SKM-1 treated with dmso at 0.1 percent for 144 hours (cell line): Measurements from ENCODE around the gene PPHLN1.
"Not testable (repeated sequence)": the region's sequence is repeated elsewhere in the genome, so short reads cannot be mapped to it uniquely, and the experiment has no call there.

Experiments
- DNase-seq: peaks from one replicate; lab custom pipeline; 2025; ENCODE audit not compliant: unreplicated experiment; lab: John Stamatoyannopoulos, UW

Gene PPHLN1

GRCh38 chr12:42320796-42321195 is 5.2 kb upstream of the PPHLN1 start:
- DNase-seq, result no peak

- DNase-seq, result no peak
These were observed 3.4 kb upstream of the PPHLN1 start for GRCh38 chr12:42322567-42322966.

GRCh38 chr12:42323856-42324255 is 2.1 kb upstream of the PPHLN1 start:
- DNase-seq, result no peak

DNA sequence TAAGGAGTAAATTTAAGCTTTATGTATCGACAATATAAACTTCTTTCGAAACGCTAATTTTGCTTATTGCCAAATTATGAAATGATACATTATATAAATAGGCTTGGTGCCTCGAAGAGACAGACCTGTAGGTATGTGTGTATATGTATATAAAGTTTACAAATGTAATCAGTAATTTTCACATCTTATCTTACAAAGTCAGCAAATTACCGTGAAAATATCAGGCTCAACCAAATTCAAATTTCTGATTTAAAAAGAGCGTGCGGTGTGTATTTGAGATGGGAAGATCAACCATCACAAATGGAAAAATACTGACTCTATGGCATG is 678 bp upstream of the PPHLN1 start:
- no peak for DNase-seq

GRCh38 chr12:42326541-42327226 is 717 bp downstream of the PPHLN1 start:
- no peak for DNase-seq

DNA sequence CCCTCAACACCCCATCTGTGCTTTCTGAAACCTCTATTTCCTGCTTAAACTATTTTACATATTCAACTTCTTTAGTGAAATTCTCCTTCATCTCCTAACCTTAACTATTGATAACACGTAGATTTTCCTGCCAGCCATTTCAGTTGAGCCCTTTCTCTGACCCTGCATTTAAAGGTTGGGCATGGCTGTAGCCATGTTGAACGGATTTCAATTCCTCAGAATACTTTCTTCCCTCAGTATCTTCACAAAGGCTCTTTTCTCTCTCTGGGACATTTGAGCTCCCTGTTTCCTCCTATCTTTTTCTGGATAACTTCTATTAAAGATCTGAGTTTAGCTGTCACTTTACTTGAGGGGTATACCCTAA is 1.2 kb downstream of the PPHLN1 start:
- DNase-seq, result no peak

DNA sequence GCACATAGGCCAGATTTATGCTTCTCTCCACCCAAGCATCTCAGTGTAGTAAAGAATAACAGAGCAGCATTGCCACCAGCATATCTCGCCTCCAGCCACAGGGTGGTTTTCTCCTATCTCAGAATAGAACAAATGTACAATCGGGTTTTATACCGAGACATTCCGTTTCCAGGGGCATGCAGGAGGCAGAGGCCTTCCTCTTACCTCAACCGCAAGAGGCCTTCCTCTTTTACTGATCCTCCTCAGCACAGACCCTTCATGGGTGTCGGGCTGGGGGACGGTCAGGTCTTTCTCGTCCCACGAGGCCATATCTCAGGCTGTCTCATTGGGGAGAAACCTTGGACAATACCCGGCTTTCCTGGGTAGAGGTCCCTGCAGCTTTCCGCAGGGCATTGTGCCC is 4.1 kb downstream of the PPHLN1 start:
- DNase-seq, result peak; percentile 1

GRCh38 chr12:42332301-42333285 is 6.6 kb downstream of the PPHLN1 start:
- peak; percentile 23 for DNase-seq

- DNase-seq, result no peak
These were observed 10.3 kb downstream of the PPHLN1 start for GRCh38 chr12:42336286-42336685.

DNA sequence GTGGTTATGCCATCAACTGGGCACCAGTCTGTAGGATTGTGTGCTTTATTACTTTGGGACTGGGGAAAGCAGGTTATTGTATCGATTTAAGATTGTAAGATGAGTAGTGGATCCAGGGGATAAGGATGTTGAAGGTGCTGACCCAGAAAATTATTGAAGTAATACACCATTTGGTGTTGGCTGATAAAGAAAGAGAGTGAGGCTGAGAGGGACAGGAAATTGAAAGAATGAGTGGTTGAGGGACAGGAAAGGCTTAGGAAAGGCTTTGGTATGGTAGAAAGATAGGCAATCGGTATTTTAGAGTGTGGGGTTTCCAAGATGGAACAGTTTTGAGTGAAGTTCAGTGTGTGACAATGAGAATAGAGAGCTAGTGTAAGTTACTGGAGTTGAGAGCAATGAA is 12.3 kb downstream of the PPHLN1 start:
- DNase-seq, result no peak

- DNase-seq, result no peak
These were observed 16.1 kb downstream of the PPHLN1 start for GRCh38 chr12:42342028-42342427.

DNA sequence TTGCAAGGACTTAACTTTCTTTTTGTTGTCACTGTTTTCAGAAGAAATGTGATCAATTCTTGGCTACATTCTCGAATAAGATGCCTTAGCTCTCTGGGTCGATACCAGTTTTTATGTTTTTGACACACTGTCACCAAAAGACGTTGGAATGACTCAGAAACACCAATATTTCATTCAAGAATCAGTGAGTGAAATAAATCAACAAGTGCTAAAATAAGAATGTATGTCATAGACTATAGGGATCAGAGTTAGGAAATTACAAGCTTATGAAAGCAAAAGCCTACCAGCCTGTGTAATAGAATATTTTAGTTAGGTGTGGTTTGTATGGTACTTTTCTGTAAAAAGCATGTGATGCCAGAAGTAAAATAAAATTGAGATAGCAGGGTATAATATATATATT is 17.8 kb downstream of the PPHLN1 start:
- DNase-seq, result no peak

DNA sequence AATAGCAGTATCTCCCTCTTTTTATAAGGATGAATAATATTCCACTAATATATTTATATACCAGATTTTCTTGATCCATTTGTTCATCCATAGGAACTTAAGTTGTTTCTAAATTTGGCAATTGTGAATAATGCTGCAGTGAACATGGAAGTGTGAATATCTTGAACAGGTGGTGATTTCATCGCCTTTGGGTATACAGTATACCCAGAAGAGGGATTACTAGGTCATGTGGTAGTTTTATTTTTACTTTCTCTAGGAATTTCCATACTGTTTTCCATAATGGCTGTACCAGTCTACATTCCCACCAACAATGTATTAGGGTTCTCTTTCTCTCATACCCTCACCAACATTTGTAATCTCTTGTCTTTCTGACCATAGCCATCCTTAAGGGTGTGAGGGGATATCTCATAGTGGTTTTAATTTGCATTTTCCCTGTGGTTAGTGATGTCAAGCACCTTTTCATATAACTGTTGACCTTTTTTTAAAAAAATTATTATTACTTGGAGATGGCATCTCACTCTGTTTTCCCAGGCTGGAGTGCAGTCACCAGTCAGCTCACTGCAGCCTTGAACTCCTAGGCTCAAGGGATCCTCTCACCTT is 20.5 kb downstream of the PPHLN1 start:
- no peak for DNase-seq

DNA sequence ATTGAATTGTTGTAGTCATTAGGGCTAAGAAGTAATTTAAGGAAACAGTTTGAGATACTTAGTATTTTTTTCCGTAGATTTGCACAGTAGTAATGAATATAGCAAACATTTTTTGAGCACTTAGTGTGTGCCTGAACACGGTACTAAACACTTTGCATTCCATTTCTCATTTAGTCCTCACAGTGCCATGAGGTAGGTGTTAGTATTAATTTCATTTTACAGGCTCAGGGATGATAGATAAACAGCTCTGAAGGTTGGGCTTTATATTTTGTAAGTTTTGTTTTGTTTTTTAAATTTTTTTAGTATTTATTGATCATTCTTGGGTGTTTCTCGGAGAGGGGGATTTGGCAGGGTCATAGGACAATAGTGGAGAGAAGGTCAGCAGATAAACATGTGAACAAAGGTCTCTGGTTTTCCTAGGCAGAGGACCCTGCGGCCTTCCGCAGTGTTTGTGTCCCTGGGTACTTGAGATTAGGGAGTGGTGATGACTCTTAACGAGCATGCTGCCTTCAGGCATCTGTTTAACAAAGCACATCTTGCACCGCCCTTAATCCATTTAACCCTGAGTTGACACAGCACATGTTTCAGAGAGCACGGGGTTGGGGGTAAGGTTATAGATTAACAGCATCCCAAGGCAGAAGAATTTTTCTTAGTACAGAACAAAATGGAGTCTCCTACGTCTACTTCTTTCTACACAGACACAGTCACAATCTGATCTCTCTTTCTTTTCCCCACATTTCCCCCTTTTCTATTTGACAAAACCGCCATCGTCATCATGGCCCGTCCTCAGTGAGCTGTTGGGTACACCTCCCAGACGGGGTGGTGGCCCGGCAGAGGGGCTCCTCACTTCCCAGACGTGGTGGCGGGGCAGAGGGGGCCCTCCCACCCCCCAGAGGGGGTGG is 23.4 kb downstream of the PPHLN1 start:
- not testable (repeated sequence) for DNase-seq

DNA sequence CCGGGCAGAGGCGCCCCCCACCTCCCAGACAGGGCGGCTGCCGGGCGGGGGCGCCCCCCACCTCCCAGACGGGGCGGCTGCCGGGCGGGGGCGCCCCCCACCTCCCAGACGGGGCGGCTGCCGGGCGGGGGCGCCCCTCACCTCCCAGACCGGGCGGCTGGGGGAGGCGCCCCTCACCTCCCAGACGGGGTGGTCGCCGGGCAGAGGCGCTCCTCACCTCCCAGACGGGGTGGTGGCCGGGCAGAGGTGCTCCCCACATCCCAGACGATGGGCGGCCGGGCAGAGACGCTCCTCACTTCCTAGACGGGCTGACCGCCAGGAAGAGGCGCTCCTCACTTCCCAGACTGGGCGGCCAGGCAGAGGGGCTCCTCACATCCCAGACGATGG is 24.0 kb downstream of the PPHLN1 start:
- DNase-seq, result not testable (repeated sequence)

- DNase-seq, result no peak
These were observed 30.4 kb downstream of the PPHLN1 start for GRCh38 chr12:42356344-42356743.

GRCh38 chr12:42360747-42361403 is 34.9 kb downstream of the PPHLN1 start:
- no peak for DNase-seq

DNA sequence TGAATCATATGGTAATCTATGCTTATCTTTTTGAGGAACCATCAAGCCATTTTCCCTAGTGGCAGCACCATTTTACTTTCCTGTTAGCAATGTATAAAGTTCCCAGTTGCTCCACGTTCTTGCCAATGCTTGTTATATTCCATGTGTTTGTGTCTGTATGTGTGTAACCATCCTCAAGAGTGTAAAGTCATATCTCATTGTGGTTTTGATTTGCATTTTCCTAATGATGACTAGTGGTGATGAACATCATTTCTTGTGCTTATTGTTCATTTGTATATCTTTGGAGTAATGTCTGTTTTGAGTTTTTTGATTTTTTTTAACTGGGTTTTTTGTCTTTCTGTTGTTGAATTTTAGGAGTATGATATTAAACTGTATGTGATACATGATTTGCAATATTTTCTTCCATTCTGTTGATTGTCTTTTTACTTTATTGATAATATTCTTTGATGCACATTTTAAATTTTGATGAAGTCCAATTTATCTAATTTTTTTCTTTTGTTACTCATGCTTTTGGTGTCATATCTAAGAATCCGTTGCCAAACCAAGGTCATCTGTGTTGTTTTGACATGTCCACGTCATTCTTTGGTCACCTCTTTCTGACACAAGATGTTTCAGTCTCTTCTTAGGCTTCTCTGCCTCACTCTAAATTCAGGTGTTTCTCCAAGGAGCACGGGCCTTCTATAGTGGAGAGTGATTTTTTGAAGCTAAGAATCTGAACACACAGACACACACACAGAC is 36.1 kb downstream of the PPHLN1 start:
- no peak for DNase-seq

DNA sequence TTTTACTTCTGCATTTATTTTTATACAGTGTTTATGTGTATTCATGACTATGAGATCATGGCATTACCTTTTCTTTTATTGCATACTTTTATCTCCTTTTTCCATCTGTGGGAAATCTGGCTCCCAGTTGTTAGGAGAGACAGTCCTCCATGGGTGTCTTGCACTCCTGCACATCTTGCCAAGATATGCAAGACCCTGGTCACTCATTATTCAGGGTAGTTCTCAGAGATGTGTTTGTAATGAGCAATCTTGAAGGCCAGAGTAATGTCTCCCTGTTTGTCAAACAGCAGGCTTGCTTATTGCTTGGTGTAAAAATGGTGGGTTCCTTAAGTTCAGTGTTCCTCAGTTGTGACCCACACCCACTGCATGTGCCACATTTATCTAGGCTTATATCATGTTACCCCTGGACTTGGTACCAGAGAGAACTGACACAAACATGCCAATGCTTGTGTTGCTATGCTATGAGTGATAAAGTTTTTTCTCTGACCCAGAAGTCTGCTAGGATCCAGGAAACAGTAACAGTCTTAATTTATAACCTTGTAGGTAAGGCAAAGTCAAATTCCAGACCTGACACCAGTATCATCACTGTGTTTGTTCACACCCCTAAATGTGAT is 36.8 kb downstream of the PPHLN1 start:
- no peak for DNase-seq
